Measurements from ENCODE around the gene GTF3C5.
A peak's percentile ranks its signal among the peaks of the same experiment; 100 is the strongest.
"Not testable (repeated sequence)": the region's sequence is repeated elsewhere in the genome, so short reads cannot be mapped to it uniquely, and the experiment has no call there.

The GTF3C5 gene

DNA sequence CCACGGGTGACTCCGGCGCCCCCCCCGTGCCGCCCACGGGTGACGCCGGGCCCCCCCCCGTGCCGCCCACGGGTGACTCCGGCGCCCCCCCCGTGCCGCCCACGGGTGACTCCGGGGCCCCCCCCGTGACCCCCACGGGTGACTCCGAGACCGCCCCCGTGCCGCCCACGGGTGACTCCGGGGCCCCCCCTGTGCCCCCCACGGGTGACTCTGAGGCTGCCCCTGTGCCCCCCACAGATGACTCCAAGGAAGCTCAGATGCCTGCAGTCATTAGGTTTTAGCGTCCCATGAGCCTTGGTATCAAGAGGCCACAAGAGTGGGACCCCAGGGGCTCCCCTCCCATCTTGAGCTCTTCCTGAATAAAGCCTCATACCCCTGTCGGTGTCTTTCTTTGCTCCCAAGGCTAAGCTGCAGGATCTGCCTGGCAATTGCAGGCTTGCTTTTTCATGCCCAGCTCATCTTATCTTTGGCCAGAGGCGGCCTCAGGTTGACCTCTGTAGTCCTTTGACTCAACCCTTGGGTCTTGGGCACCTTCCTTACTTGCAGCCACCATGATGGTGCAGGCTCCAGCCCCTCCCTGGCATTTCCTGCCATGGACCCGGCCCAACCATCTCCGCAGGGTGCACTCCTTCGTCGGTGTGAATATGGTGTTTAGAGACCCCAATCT lies 40.8 kb downstream of the GTF3C5 start:
- DNase-seq: no peak

DNA sequence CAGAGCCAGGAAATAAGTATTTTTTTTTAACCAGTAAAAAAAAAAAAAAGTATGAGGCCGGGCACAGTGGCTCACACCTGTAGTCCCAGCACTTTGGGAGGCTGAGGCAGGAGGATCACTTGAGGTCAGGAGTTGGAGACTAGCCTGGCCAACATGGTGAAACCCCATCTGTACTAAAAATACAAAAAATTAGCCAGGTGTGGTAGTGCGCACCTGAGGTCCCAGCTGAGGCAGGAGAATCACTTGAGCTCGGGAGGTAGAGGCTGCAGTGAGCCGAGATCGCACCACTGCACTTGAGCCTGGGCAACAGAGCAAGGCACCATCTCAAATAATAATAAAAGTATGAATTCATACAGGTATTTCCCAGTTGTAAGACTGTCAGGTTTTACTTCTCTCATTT lies 41.4 kb downstream of the GTF3C5 start:
- DNase-seq: not testable (repeated sequence)

DNA sequence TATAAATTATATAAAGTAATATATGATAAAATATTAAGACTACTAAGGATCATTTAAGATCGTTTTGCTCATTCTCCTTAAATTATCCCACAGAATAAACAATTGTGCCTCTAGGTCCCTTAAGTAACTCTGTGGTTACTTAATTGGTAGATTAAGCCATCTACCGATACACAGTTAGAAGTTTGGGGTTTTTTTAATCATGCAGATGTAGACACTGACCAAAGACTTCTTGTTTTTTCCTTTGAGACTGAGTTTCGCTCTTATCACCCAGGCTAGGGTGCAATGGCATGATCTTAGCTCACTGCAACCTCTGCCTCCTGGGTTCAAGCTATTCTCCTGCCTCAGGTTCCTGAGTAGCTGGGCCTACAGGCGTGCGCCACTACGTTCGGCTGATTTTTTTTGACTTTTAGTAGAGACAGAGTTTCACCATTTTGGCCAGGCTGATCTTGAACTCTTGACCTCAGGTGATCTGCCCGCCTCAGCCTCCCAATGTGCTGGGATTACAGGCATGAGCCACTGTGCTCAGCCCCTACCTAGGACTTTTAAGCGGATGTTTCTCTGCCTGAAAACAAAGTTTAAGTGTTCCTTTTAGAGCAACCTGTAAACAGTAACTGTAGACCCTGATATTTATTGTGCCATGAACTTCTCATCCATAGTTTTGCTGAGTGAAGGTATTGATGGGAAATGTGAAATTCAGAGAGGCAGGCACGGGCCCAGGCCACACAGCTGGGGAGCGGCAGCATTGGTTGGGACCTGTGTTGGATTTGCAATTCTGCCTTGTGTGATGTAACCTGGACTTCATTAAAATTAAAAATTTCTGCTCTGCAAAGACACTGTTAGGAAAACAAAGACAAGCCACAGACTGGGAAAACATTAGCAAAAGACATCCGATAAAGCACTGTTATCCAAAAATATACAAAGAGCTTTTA lies 42.6 kb downstream of the GTF3C5 start:
- no peak for DNase-seq

DNA sequence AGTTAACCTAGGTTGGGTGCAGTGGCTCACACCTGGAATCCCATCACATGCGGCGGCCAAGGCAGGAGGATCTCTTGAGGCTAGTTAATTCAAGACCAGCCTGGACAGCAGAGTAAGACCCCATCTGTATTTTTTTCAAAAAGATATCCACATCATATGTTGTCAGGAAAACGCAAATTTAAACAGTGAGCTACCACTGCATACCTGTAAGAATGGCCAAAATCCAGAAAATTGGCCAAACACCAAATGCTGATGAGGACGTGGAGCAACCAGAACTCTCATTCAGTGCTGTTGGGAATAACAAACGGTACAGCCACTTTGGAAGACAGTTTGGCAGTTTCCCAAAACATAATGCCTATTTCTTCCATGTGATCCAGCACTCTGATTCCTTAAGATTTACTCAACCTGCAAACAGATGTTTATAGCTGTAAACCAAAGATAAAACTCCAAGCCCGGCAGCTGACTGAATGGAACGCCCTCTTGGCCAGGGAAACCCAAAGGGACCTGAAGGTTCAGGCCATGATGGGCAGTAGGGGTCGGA lies 43.4 kb downstream of the GTF3C5 start:
- peak; percentile 55 for DNase-seq

DNA sequence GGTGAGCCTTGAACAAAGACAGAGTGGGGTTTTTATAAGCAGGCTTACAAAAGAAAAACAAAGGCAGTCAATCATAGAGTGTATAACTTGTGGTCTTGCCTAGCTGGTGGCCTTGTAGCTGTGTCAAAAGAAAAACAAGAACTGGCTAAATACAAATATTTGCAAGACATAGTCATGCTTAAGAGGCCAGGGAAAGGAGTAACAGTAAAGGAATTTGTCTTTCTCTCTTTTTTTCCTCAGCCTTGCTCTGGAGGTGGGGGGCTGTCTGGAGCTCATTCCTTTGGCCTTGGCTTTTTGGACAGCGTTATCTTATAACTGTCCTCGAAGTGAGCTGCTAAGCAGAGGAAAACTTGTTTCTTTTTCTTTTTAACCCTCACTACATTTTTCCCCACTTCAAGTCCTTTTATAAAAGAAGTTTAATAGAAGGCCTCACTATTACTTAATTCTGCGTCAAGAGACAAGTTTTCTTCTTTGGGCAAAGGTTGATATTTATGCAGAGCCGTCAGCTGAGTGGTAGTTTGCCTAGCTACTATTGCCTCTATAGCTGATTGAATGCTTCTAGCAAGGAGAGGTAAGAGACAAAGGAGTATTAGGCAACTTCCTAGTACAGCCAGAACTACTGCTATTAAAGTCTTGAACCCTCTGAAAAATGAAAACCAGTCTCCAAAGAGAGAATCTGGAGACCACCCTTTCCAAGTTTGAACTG lies 45.3 kb downstream of the GTF3C5 start:
- peak; percentile 94 for DNase-seq

DNA sequence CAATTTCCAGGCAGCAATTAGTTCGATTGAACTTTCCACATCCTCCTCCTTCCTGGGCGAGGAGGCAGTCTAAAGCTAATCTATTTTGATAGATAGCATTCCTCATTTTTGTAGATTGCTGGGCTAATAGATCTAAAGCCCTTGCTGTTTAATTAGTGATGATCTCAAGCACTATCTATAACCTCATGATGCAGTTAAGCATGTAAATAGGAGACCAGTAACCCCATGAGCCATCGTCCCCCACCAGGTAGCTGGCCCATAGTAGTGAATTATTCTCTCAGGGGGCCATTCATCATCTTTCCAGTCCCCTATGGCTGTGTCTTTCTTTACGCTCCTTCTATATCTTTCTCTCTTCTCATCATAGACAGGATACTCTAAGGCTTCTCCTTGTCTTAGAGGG lies 45.9 kb downstream of the GTF3C5 start:
- no peak for DNase-seq

DNA sequence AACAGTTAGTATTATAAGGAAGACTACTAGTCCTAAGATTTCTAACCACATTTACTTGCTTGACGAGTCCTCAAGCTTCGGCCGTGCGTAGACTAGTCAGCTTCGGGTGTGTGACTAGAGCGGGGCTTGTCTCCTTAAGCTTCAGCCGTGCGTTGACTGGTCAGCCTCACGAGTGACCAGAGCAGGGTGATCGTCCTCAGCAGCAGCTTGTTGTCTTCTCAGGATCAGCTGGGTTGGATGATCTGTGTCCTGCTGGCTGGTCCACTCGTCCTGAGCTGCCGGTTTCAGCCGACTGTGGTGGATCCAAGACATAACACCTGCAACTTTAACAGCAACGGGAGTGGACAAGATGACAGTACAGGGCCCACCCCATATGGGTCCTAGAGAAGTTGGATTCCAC lies 47.7 kb downstream of the GTF3C5 start:
- DNase-seq: no peak

DNA sequence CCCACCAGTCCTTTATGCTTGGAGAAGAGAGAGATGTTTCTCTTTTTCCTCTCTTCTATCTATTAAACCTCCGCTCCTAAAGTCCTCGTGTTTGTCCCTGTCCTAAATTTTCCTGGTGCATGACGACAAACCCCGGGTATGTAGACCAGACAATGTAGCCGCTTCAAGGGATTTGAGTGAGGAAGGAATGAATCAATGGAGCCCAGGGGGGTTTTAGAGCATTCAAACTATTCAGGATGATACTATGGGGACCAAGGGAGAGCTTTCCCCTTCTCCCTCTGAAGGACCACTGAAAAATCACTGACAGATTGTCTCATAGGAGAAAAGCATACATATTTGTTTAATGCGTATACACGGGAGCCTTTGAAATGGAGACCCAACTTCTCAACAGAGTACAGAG lies 49.4 kb downstream of the GTF3C5 start:
- peak; percentile 77 for DNase-seq

DNA sequence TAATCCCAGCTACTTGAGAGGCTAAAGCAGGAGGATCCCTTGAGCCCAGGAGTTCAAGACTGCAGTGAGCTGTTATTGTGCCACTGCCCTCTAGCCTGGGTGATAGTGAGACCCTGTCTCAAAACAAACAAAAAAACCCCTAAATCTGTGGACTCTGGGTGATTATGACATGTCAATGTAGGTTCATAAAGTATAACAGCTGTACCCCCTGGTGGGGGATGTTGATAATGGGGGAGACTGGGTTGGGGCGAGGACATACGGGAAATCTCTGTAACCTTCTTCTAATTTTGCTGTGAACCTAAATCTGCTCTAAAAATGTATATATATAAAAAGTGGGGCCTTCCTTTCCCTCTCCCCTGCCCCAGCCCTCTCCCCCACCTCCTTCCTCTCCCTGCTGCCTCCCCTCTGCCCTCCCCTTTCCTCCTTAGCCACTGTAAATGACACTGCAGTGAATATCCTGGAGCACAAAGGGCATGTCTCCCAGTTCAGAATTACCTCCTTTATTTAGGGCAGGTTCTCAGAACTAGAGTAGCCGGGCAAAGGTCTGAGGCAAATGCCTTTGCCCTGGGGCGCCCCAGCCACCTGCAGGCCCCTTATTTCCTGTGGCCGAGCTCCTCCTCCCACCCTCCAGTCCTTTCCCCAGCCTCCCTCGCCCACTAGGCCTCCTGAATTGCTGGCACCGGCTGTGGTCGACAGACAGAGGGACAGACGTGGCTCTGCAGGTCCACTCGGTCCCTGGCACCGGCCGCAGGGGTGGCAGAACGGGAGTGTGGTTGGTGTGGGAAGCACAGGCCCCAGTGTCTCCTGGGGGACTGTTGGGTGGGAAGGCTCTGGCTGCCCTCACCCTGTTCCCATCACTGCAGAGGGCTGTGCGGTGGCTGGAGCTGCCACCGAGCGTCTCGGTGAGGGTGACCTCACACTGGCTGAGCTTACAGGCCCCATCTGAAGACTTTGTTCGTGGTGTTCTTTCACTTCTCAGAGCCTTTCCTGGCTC lies 50.3 kb downstream of the GTF3C5 start:
- not testable (repeated sequence) for DNase-seq

DNA sequence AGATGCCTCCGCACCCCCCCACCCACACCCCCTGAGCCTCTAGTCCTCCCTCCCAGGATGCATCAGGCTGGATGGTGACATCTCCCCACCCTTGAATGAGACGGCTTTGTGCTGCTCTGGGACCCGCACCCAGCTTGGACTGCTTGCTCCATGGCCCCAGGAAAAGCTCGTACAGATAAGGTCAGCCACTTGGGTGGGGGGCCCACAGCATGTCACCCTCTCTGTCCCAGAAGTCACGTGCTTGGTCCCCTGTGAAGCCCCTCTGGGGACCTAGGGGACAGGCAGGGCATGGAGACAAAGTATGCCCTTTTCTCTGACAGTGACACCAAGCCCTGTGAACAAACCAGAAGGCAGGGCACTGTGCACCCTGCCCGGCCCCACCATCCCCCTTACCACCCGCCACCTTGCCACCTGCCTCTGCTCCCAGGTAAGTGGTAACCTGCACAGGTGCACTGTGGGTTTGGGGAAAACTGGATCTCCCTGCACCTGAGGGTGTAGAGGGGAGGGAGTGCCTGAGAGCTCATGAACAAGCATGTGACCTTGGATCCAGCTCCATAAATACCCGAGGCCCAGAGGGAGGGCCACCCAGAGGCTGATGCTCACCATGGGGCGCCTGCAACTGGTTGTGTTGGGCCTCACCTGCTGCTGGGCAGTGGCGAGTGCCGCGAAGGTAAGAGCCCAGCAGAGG lies 51.3 kb downstream of the GTF3C5 start:
- not testable (repeated sequence) for DNase-seq

DNA sequence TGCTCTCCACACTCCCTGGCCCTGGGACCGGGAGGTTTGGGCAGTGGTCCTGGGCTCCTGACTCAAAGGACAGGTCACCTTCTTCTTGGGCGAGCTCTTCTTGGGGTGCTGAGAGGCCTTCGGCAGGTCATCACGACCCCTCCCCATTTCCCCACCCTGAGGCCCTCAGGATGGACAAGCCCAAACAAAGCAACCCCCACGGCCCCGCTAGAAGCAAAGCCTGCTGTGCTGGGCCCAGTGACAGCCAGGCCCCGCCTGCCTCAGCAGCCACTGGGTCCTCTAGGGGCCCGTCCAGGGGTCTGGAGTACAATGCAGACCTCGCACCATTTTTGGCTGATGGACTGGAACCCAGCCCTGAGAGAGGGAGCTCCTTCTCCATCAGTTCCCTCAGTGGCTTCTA lies 52.9 kb downstream of the GTF3C5 start:
- not testable (repeated sequence) for DNase-seq

DNA sequence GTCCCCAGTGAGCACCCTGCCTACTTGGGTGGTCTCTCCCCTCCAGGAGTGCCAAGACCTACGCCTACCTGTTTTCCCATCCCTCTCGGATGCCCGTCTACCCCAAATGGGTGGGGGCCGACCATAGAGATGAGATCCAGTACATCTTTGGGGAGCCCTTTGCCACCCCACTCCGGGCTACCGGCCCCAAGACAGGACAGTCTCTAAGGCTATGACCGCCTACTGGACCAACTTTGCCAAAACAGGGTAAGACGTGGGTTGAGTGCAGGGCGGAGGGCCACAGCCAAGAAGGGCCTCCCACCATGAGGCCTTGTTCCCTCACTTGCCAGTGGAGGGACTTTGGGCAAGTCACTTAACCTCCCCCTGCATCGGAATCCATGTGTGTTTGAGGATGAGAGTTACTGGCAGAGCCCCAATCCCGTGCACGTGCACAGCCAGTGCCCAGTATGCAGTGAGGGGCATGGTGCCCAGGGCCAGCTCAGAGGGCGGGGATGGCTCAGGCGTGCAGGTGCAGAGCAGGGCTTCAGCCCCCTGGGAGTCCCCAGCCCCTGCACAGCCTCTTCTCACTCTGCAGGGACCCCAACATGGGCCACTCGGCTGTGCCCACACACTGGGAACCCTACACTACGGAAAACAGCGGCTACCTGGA lies 55.5 kb downstream of the GTF3C5 start:
- not testable (repeated sequence) for DNase-seq

DNA sequence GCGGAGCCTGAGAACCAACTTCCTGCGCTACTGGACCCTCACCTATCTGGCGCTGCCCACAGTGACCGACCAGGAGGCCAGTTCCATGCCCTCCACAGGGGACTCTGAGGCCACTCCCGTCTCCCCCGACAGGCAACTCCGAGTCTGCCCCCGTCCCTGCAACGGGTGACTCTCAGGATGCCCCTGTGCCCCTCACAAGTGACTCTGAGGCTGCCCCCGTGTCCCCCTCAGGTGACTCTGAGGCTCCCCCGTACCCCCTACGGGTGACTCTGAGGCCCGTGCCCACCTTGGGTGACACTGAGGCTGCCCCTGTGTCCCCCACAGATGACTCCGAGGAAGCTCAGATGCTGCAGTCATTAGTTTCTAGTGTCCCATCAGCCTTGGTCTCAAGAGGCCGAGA lies 56.1 kb downstream of the GTF3C5 start:
- no peak for DNase-seq

DNA sequence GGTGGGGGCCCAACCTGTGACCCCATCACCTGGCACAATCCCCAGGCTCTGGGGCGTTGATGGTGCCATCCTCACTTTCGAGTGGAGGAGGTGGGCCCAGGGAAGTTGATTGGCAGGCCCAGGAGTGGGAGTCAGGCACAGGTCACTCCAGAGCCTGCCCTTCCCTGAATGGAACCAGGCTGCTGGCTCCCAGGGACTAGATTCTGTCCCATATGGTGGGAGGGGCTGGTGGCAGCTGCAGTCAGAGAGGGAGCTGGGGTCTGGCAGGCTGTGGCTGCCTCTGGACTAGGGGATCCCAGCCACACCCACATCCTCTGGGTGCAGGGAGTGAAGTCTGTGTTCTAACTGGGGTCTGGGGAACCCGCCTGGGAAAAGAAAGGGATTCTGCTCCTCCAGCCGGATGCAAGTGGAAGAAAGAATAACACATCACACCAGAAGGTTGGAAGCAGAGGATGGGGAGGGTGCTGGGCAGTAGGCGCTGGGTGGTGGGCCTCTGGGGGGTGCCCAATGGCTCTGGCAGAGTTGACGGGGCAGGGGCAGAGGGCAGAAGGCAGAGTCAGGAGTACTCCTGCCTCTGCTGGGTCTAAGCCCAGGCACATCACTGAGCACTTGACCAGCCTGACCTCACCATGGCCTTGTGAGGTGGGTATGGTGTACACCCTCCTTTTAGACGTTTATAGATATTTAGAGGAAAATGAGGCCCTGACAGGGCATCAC lies 56.8 kb downstream of the GTF3C5 start:
- DNase-seq: no peak

DNA sequence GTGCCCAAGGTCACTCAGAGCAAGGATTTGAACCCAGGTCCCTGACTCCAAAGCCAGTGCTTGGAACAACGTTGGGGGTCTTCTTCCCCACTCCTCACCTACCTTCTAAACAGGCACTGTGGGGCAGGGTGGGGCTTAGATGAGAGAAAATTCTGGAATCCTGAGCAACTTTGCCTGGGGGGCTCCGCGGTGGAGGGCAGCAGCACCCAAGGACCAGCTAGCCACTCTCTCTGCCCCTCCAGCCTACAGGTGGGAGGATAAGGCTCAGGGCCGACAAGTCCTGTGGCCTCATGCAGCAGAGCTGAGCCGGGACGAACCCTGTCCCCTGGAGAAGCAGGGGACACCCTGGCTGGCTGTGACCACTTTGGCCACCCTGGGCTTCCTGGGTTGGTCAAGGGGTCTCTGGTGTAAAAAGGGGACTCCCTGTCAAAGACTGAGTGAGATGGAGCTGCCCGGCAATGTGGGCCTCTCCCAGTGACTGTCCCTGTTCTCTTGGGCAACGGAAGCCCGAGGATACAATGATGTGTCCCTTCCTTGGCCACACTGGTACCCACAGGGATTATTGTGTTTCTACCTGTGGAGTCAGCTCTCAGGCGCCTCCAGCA lies 57.5 kb downstream of the GTF3C5 start:
- DNase-seq: no peak

DNA sequence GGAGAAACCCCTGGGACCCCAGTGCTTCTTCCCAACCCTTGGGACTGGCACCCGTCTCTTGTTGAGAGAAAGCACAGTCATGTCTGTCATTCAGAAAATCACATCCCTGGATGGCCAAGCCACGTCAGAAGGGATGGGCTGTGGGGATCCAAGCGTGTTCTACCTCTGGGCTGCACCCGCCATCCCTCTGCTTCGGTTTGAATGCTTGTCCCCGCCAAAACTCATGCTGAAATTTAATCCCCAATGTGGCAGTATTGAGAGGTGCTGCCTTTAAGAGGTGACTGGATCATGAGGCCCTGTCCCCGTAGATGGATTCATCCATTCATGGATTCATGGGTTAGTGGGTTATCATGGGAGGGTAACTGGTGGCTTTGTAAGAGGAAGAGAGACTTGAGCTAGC lies 58.0 kb downstream of the GTF3C5 start:
- no peak for DNase-seq

DNA sequence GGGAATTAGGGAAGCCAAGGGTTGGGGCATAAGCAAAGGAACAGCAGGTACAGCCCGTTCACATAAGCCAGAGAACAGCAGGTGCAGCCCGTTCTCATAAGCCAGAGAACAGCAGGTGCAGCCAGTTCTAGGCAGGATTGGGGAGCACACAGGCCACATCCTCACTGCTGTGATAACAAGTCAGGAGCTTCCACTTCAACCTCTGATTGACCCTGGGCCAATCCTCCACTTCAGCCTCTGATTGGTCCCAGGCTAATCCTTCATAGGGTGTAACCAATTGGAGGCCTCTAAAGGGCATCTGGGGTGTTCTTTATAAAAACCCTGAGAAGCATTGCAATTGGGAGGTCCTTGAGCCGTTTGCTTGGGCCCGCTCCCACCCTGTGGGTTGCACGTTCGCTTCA lies 58.5 kb downstream of the GTF3C5 start:
- DNase-seq: no peak

DNA sequence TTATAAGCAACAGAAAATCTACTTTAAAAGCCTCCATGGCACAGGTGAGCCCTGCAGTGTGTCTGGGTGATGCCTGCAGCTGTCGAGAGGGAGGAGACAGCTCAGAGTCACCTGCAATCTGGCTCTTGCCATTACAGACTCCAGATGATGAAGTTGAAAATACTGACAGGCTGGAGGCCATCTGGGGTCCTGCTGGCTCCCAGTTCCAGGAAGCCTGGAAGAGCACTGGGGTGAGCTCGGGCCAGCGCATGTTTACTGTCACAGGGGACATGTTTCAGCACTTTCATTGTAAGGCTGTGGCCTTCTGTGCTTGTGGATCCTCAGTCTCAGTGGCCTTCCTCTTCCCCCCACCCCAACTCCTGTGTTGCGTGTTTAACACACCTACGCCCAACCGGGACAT lies 59.4 kb downstream of the GTF3C5 start:
- no peak for DNase-seq

DNA sequence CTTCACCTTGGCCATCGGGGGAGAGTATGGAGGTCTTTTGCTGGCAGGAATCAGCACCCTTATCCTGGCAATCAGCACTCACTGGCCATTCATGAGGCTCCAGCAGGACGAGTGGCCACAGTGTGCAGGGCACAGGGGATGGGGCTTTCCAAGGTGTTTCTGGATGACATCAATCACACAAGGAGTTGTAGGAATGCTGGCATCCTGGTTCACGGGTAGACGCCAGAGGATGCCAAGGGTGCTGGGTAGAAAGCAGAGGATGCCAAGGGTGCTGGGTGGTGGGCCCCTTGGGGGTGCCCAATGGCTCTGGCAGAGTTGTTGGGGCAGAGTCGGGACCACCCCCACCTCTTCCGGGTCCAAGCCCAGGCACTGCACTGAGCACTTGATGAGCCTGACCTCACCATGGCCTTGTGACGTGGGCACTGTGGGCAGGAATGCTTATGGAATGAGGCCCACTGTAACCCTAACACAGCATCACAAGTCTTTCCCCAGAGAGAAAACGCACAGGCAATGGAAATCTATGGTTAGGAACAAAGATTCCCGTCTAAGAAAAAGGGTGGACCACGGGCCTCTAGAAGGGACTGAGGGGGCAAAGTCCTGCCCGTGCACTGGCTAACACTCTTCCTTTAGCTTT lies 60.1 kb downstream of the GTF3C5 start:
- DNase-seq: no peak
